GM12878 (cell line): ENCODE data around the gene FANCD2. TPM values are rescaled to one million over a fixed set of nuclear protein-coding genes. Genes with fewer than 3 reads are reported as not detected.

Source experiments
- ATAC-seq: fragments of 200-7000 bp; cut with Tn5 transposase; 3 replicates; pipeline ENCODE4 v1.9.1; 2020; ENCODE audit warnings: mild to moderate bottlenecking, moderate library complexity
- BruUV-seq: library from RNA; stranded (reverse); fragments of 400-500 nt; replicated peaks from 2 replicates; lab custom pipeline; 2021; lab: Mats Ljungman, UMichigan
- CTCF ChIA-PET: fragments of 300-600 bp; sonication (Branson Sonifier 250); formaldehyde crosslinking; extraction: SDS; loops from one replicate; lab custom pipeline; 2021; ENCODE audit warnings: inconsistent platforms; lab: Yijun Ruan, JAX
- POLR2A ChIA-PET: fragments of 350-600 bp; formaldehyde crosslinking; extraction: SDS; loops from one replicate; lab custom pipeline; 2021; ENCODE audit warnings: inconsistent platforms; lab: Charles Lee
- RAD21 ChIA-PET: fragments of 300-600 bp; sonication (Branson Sonifier 250); formaldehyde crosslinking; loops from one replicate; lab custom pipeline; 2023; ENCODE audit warnings: antibody characterized with exemption; ENCODE audit not compliant: unreplicated experiment; lab: Charles Lee
- SMC1A ChIA-PET: fragments of 300-600 bp; sonication (Branson Sonifier 250); formaldehyde crosslinking; loops from one replicate; lab custom pipeline; 2023; ENCODE audit not compliant: unreplicated experiment, uncharacterized antibody; lab: Charles Lee
- DNase-seq: peaks from one replicate; pipeline ENCODE4 v3.0.0-alpha.2; 2011; ENCODE audit warnings: low read depth, low spot score
- FAIRE-seq: peaks from 3 replicates; lab custom pipeline; 2011; peaks lifted over from hg19 to GRCh38; lab: Jason Lieb, UNC
- H2AFZ ChIP-seq: 2 replicates; pipeline ENCODE4 v1.6.0; 2011; ENCODE audit warnings: low read depth, low read length, control low read depth; ENCODE audit not compliant: control insufficient read depth
- H3K27ac ChIP-seq: 2 replicates; pipeline ENCODE4 v1.5.1; 2011; ENCODE audit warnings: control low read depth; ENCODE audit not compliant: control insufficient read depth, insufficient read depth
- H3K27me3 ChIP-seq, 2 experiments: replicated peaks in 1 of 2; 2 replicates each; pipeline versions ENCODE4 v1.6.0 to v1.6.1; 2011; ENCODE audit warnings: low read length in 1 of 2; ENCODE audit not compliant: control insufficient read depth in 2 of 2, insufficient read depth in 2 of 2
- H3K36me3 ChIP-seq, 2 experiments: 2 replicates each; pipeline ENCODE4 v1.5.1; 2011; ENCODE audit warnings: low read length in 1 of 2; ENCODE audit not compliant: control insufficient read depth in 2 of 2, insufficient read depth in 2 of 2
- H3K4me1 ChIP-seq: 2 replicates; pipeline ENCODE4 v1.6.1; 2011; ENCODE audit warnings: mild to moderate bottlenecking, low read length, moderate library complexity, mixed read lengths; ENCODE audit not compliant: control insufficient read depth, insufficient read depth
- H3K4me2 ChIP-seq: 2 replicates; pipeline ENCODE4 v1.6.0; 2011; ENCODE audit warnings: control low read depth; ENCODE audit not compliant: control insufficient read depth, insufficient read depth
- H3K4me3 ChIP-seq: fragments of 200-600 bp; sonication (generic); 2 replicates; pipeline ENCODE4 v1.5.1; 2016
- H3K79me2 ChIP-seq: 2 replicates; pipeline ENCODE4 v1.6.0; 2011; ENCODE audit warnings: low read length; ENCODE audit not compliant: control insufficient read depth, insufficient read depth
- H3K9ac ChIP-seq: 2 replicates; pipeline ENCODE4 v1.8.0; 2011; ENCODE audit warnings: low read length, control low read depth, mixed read lengths; ENCODE audit not compliant: control insufficient read depth, insufficient read depth
- H3K9me3 ChIP-seq: replicated peaks from 3 replicates; pipeline ENCODE4 v1.5.1; 2011; ENCODE audit warnings: mild to moderate bottlenecking, low read length; ENCODE audit not compliant: control insufficient read depth, insufficient read depth
- H4K20me1 ChIP-seq: 2 replicates; pipeline ENCODE4 v1.6.0; 2011; ENCODE audit not compliant: control insufficient read depth, insufficient read depth
- ATF7 ChIP-seq: fragments of 450-650 bp; IDR thresholded peaks from 2 replicates; pipeline ENCODE4 v1.6.1; 2016; ENCODE audit warnings: low read depth, mild to moderate bottlenecking
- ELK1 ChIP-seq: IDR thresholded peaks from 2 replicates; pipeline ENCODE4 v1.6.1; 2012; ENCODE audit warnings: low read depth, low read length, improper control_type of control experiment
- HDAC6 ChIP-seq: fragments of 200-600 bp; sonication (generic); IDR thresholded peaks from one replicate; pipeline ENCODE4 v1.8.0; 2017; ENCODE audit warnings: antibody characterized with exemption; ENCODE audit not compliant: unreplicated experiment
- MTA3 ChIP-seq: IDR thresholded peaks from 2 replicates; pipeline ENCODE4 v1.6.1; 2012; ENCODE audit warnings: low read length, inconsistent platforms, borderline replicate concordance
- RCOR1 ChIP-seq: conservative IDR thresholded peaks from 2 replicates; pipeline ENCODE4 v1.6.1; 2012; ENCODE audit warnings: low read depth, low read length, improper control_type of control experiment
- SIX5 ChIP-seq: IDR thresholded peaks from 2 replicates; pipeline ENCODE4 v1.6.1; 2011; ENCODE audit warnings: mild to moderate bottlenecking, low read depth, low read length, moderate library complexity; ENCODE audit not compliant: severe bottlenecking
- ZBED1 ChIP-seq: IDR thresholded peaks from 2 replicates; pipeline ENCODE4 v1.6.1; 2016; ENCODE audit warnings: borderline replicate concordance
- ZNF24 ChIP-seq: fragments of 450-650 bp; IDR thresholded peaks from 2 replicates; pipeline ENCODE4 v1.6.1; 2017; ENCODE audit warnings: antibody characterized with exemption, mild to moderate bottlenecking
- ZNF592 ChIP-seq: fragments of 450-650 bp; IDR thresholded peaks from 2 replicates; pipeline ENCODE4 v1.6.1; 2017; ENCODE audit warnings: mild to moderate bottlenecking, moderate library complexity
- WGBS: methylation state at CpG from one replicate; pipeline ENCODE4 v1.1.6; 2016; ENCODE audit warnings: low lambda C conversion rate; ENCODE audit not compliant: insufficient replicate concordance, insufficient coverage; ENCODE audit errors: missing lambda C conversion rate; 5-methylcytosine and 5-hydroxymethylcytosine counted together
- in situ Hi-C: fragments of 300-500 bp; cut with MboI; formaldehyde crosslinking; loops from 9 replicates; pipeline ENCODE4 v1.14.3; 2018; ENCODE audit warnings: mixed read lengths
- intact Hi-C: fragments of 100-400 bp; cut with micrococcal nuclease; formaldehyde crosslinking; loops from one replicate; pipeline ENCODE4 v1.14.2; 2022; ENCODE audit not compliant: unreplicated experiment
- polyA plus RNA-seq, 11 experiments: library from polyadenylated mRNA; depleted of rRNA in 4 of 11; unstranded in 6 of 11; stranded (reverse) in 5 of 11; fragments of >200 nt; fragmentation: Nextera tagmentation in 4 of 11; fragmentation: Illumina TruSeq in 1 of 11; extraction: Ambion mirVana in 4 of 11; extraction: Trizol in 1 of 11; gene quantifications; 1 replicate in 1 of 11; 2 replicates in 10 of 11; pipeline versions ENCODE4 v1.2.1 to v1.2.3, GENCODE V29; 2011 to 2016; ENCODE audit warnings: inconsistent platforms in 2 of 11, missing spikeins in 2 of 11, low read depth in 1 of 11
- total RNA-seq, 4 experiments: library from RNA; depleted of rRNA in 3 of 4; stranded (reverse); fragments of >200 nt in 3 of 4; fragmentation: Illumina TruSeq in 1 of 4; extraction: Trizol in 1 of 4; gene quantifications; 2 replicates each; pipeline versions ENCODE4 v1.2.1 to v1.2.3, GENCODE V29; 2013 to 2021
- TF ChIP-seq, protein P1 (sequence below): IDR thresholded peaks from 2 replicates; pipeline ENCODE4 v1.6.1; 2011; ENCODE audit warnings: borderline replicate concordance, low read depth, mild to moderate bottlenecking, moderate library complexity, mixed read lengths, low read length; ENCODE audit not compliant: insufficient read depth; ENCODE audit errors: extremely low read length
- TF ChIP-seq, protein P2 (sequence below), 3 experiments: IDR thresholded peaks in 2 of 3; conservative IDR thresholded peaks in 1 of 3; 2 replicates each; pipeline ENCODE4 v1.5.1; 2011; ENCODE audit warnings: low read depth in 3 of 3, low read length in 3 of 3, mild to moderate bottlenecking in 3 of 3, control low read depth in 2 of 3, moderate library complexity in 2 of 3, inconsistent platforms in 1 of 3, mixed read lengths in 1 of 3; ENCODE audit not compliant: control insufficient read depth in 2 of 3, insufficient read depth in 1 of 3; ENCODE audit errors: extremely low read depth in 1 of 3

Gene FANCD2
- total and polyA plus RNA-seq, 10 of the 15 experiments (the other 5 are each of a cell fraction or from before 2014, with no cell fraction given) = 37.9 to 72.8 (median 56.2) TPM

- Histone ChIP-seq H3K4me2 (no peak overlapping the region), H3K4me3 (no peak overlapping the region), H3K27me3 (no peaks in the 10 kb centered on the region), H2AFZ (no peak overlapping the region), H3K36me3 (peaks cover 8 to 10% of the 10 kb centered on the region in 2 experiments), H3K79me2 (no peaks in the 10 kb centered on the region), H3K9me3 (no peaks in the 10 kb centered on the region), H3K9ac (no peak overlapping the region), H3K4me1 (no peaks in the 10 kb centered on the region), H4K20me1 (no peaks in the 10 kb centered on the region), H3K27ac (no peak overlapping the region)
- ChIA-PET SMC1A (interaction anchor here (1.3 kb wide), 1 partner anchor 10 kb away, joined by 3 read pairs; no protein-coding TSS in a partner anchor), RAD21 (no interaction called here), POLR2A (no interaction called here), CTCF (interaction anchor here (1.6 kb wide), 1 partner anchor 175 kb away, joined by 3 read pairs; no protein-coding TSS in a partner anchor)
- intact Hi-C loops = no loop called here
- no TSS peak for BruUV-seq
- no peak for FAIRE-seq
- WGBS = 100% methylated on average over 4 of the region's 4 CpGs
- no peak for ATAC-seq
- in situ Hi-C loops = no loop called here
- no peak for TF ChIP-seq ZBED1
- no peak for TF ChIP-seq RCOR1
- no peak for TF ChIP-seq HDAC6
- no peak for TF ChIP-seq ZNF24
- no peak for TF ChIP-seq ZNF592
- no peak for TF ChIP-seq ELK1
- TF ChIP-seq, protein P1, sequence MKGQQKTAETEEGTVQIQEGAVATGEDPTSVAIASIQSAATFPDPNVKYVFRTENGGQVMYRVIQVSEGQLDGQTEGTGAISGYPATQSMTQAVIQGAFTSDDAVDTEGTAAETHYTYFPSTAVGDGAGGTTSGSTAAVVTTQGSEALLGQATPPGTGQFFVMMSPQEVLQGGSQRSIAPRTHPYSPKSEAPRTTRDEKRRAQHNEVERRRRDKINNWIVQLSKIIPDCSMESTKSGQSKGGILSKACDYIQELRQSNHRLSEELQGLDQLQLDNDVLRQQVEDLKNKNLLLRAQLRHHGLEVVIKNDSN = no peak
- TF ChIP-seq MTA3 = no peak
- TF ChIP-seq, protein P2, sequence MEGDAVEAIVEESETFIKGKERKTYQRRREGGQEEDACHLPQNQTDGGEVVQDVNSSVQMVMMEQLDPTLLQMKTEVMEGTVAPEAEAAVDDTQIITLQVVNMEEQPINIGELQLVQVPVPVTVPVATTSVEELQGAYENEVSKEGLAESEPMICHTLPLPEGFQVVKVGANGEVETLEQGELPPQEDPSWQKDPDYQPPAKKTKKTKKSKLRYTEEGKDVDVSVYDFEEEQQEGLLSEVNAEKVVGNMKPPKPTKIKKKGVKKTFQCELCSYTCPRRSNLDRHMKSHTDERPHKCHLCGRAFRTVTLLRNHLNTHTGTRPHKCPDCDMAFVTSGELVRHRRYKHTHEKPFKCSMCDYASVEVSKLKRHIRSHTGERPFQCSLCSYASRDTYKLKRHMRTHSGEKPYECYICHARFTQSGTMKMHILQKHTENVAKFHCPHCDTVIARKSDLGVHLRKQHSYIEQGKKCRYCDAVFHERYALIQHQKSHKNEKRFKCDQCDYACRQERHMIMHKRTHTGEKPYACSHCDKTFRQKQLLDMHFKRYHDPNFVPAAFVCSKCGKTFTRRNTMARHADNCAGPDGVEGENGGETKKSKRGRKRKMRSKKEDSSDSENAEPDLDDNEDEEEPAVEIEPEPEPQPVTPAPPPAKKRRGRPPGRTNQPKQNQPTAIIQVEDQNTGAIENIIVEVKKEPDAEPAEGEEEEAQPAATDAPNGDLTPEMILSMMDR (IDR thresholded peaks at IDR 0.05 in 2 of 3, conservative IDR thresholded peaks at IDR 0.05 in 1 of 3; ENCODE audit: control insufficient read depth in 2 of 3, extremely low read depth in 1 of 3, insufficient read depth in 1 of 3, low read depth in 3 of 3, low read length in 3 of 3) = no peak
- TF ChIP-seq SIX5 = no peak
- no peak for TF ChIP-seq ATF7
- no peak for DNase-seq
Measured at GRCh38 chr3:10088256-10088655, 62.0 kb downstream of the FANCD2 start.
